GM12801 (cell line): ENCODE measurements around the gene CD63.

Experiments used
- CTCF ChIP-seq: IDR thresholded peaks from one replicate; pipeline ENCODE4 v1.5.1; 2011; ENCODE audit warnings: control low read depth; ENCODE audit not compliant: insufficient read length; ENCODE audit errors: extremely low read depth

CD63 gene

GRCh38 chr12:55698965-55699364 lies 29.8 kb downstream of the CD63 start:
- no peak for TF ChIP-seq CTCF

DNA sequence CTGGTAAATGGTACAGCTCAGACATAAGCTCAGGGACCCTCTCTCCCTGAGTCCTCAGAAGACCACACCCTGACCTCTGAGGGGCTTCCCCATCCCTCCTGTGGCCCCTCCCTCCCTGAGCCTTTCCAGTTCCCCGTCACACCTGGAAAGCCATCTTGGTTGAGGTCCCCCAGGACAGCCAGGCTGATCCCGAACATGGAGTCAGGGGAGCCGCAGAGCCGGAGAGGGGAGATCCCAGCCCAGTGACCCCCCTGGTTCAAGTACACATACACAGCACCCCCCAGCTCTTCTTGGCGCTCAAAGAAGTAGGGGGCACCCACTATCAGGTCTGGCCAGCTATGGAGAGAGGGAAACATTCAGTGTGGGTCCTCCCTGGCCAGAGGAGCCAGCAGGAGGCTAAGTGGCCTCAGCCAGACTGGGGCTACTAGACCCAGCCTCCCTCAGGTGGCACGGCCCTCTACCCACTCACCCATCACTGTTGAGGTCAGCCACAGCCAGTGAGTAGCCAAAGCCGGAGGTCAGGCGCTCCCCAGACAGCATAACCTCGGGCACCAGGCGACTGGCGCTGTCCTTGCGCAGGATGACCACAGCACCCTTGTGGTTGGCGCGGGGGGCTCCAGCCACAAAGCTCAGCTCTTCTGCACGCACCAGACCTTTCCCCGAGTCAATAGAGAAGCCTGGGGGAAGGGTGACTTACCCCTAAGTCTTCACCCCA lies 30.4 kb downstream of the CD63 start:
- no peak for TF ChIP-seq CTCF

- TF ChIP-seq CTCF = no peak
These were observed 31.1 kb downstream of the CD63 start for GRCh38 chr12:55697686-55698085.

- no peak for TF ChIP-seq CTCF
These were observed 31.9 kb downstream of the CD63 start for GRCh38 chr12:55696796-55697462.

- TF ChIP-seq CTCF = no peak
These were observed 32.7 kb downstream of the CD63 start for GRCh38 chr12:55696141-55696540.

GRCh38 chr12:55695349-55695748 lies 33.5 kb downstream of the CD63 start:
- no peak for TF ChIP-seq CTCF

GRCh38 chr12:55694651-55695050 lies 34.2 kb downstream of the CD63 start:
- no peak for TF ChIP-seq CTCF
